IPS-18c (cell line): ENCODE results near the gene CORO2A.

ENCODE experiments used
- H3K4me3 ChIP-seq: 2 replicates; pipeline ENCODE4 v1.7.0; 2013; ENCODE audit warnings: low read depth, mild to moderate bottlenecking, low read length, moderate library complexity; ENCODE audit not compliant: insufficient read depth
- H3K9me3 ChIP-seq: one replicate; pipeline ENCODE4 v1.6.1; 2013; ENCODE audit warnings: mild to moderate bottlenecking, low read length, moderate library complexity; ENCODE audit not compliant: control insufficient read depth, insufficient read depth

Gene CORO2A

GRCh38 chr9:98225015-98225442, 32.6 kb upstream of the CORO2A start:
- H3K9me3 ChIP-seq = no peaks in the 10 kb centered on the region
- no peak overlapping the region for H3K4me3 ChIP-seq

GRCh38 chr9:98222885-98223691, 30.7 kb upstream of the CORO2A start:
- no peak overlapping the region for H3K4me3 ChIP-seq
- no peaks in the 10 kb centered on the region for H3K9me3 ChIP-seq

DNA sequence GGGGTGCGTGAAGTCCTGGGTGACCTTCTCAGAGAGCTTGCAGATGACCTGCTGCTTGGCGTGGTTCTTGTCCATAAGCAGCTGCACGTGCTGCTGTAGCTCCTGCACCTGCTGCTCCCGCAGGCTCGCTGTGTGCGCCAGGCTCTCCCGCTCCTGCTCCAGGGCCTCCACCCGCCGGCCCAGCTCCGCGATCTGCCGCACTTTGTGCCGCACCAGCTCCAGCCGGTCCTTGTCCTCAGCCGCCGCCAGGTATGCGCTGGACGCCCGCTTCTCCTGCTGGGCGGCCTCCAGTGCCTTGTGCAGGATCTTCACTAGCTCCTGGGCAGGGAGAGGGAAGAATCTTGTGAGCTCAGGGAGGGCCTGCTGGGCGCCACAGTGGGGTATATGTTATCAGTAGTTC, 28.5 kb upstream of the CORO2A start:
- no peaks in the 10 kb centered on the region for H3K9me3 ChIP-seq
- H3K4me3 ChIP-seq = no peak overlapping the region

DNA sequence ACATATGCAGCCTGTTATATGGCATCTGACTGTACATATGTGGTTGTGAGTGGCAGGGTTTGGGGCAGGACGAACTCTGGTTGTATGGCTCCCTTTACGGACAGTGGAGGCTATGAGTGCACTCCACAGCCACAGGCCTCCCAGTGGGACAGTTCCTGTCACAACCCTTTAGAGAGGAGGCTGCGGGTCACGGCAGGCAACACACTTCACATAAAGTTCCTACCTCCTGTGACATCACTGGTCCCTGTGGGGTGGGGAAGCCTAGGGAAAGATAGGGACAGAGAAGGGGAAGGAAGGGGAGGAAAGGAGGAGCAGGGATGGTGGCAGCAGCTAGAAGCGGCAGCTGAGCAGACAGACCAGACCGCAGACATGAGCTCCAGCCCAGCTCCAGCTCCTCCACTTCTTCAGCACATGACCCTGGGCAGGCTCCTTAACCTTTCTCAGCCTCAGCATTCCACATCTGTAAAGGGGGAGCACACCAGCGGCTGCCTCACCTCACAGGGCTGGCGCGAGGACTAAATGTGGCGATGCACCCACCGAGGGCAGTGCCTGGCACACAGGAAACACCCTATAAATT, 27.4 kb upstream of the CORO2A start:
- Histone ChIP-seq H3K9me3 (no peaks in the 10 kb centered on the region), H3K4me3 (no peak overlapping the region)

GRCh38 chr9:98219364-98219716, 26.9 kb upstream of the CORO2A start:
- no peak overlapping the region for H3K4me3 ChIP-seq
- no peaks in the 10 kb centered on the region for H3K9me3 ChIP-seq

DNA sequence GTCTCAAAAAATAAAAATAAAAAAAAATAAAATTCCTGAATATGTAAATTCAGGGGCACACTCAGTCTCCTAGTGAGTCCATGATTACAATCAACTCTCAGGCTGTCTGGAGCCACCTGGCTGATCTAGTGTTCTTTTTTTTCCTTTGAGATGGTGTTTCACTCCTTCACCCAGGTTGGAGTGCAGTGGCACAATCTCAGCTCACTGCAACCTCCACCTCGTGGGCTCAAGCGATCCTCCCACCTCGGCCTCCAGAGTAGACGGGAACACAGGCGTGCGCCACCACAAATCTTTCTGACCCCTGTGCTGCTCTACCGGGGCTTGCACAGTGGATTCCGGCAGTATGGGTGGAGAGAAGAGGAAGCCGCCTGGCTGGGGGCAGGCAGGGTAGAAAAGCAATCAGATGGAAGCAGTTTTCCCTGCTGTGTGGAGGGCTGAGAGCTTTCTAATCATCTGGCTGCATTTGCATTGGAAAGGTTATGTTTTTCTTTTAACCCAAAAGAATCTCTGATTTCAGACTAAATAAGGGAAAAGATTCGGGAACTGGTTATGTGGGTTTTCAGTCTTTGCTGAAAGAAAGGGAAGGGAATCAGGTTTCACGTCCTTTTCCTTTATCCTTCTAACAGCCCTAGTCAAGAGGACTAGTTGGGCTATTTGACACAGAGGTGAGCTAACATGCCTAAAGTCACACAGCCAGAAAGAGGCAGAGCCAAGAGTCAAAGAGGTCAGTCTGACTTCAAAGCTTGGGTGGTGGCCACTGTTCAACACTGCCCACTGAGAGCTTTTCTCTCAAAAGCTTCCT, 26.3 kb upstream of the CORO2A start:
- Histone ChIP-seq H3K9me3 (no peaks in the 10 kb centered on the region), H3K4me3 (no peak overlapping the region)

DNA sequence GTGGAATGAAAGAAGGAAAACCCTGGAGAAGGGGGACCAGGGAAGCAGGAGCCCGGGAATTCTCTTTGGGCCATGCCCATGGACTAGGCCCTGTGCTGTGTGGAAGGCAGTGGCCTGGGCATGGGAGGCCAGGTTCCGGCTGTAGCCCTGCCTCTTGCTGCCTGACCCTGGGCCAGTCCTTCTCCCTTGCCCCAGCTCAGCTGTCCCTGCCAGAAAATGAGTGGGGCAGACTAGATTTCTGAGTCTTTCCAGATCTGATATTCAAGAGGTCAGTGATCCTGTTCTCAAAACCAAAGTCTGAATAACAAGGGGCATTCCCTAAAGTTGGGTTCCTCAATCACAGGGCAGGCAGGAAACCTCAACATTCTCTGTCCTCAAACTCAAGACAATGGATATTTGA, 24.8 kb upstream of the CORO2A start:
- Histone ChIP-seq H3K9me3 (no peaks in the 10 kb centered on the region), H3K4me3 (no peak overlapping the region)

- no peaks in the 10 kb centered on the region for H3K9me3 ChIP-seq
- H3K4me3 ChIP-seq = no peak overlapping the region
Measured at GRCh38 chr9:98216391-98216790, 24.0 kb upstream of the CORO2A start.

GRCh38 chr9:98215821-98216220, 23.4 kb upstream of the CORO2A start:
- Histone ChIP-seq H3K4me3 (no peak overlapping the region), H3K9me3 (no peaks in the 10 kb centered on the region)

DNA sequence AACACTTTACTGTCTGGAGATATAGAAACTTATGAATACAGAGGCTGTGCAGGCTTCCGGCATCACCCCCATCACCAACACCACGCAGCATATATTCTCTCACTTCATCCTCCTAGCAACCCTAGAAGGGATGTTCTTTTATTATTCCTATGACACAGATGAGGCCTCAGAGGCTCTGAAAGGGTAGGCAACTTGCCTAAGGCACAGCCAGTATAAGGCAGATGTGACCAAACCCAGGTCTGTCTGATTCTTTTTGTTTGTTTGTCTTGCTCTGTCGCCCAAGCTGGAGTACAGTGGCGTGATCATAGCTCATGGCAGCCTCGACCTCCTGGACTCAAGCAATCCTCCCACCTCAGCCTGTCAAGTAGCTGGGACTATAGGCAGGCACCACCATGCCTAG, 22.8 kb upstream of the CORO2A start:
- no peak overlapping the region for H3K4me3 ChIP-seq
- H3K9me3 ChIP-seq = no peaks in the 10 kb centered on the region

DNA sequence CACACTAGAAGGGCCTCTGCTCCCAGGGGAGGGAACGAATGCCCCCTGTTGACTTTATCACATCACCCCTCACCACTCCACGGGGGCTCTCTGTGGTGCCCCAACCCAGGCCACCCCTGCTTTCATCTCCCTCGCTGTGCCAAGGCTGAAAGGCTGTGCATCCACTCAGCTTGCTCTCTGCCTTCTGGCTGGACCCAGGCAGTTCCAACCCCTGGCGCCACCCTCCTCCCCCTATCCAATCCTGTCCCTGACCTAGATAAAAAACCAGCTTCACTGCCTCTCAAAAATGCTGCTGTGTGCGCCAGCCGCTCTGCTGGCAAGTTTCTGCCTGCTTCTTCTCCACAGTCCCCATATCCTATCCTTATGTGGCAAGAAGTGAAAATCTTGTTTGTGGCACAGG, 22.4 kb upstream of the CORO2A start:
- no peaks in the 10 kb centered on the region for H3K9me3 ChIP-seq

GRCh38 chr9:98211260-98211659, 18.8 kb upstream of the CORO2A start:
- H3K9me3 ChIP-seq = peaks cover 4% of the 10 kb centered on the region
- no peak overlapping the region for H3K4me3 ChIP-seq

More for the DNA sequence above, 22.4 kb upstream of the CORO2A start:
- no peak overlapping the region for H3K4me3 ChIP-seq

GRCh38 chr9:98210435-98210834, 18.0 kb upstream of the CORO2A start:
- H3K9me3 ChIP-seq = peaks cover 4% of the 10 kb centered on the region
- no peak overlapping the region for H3K4me3 ChIP-seq

- H3K4me3 ChIP-seq = no peak overlapping the region
- peaks cover 4% of the 10 kb centered on the region for H3K9me3 ChIP-seq
Measured at GRCh38 chr9:98209530-98209929, 17.1 kb upstream of the CORO2A start.

GRCh38 chr9:98208635-98209034, 16.2 kb upstream of the CORO2A start:
- Histone ChIP-seq H3K4me3 (no peak overlapping the region), H3K9me3 (peaks cover 4% of the 10 kb centered on the region)

DNA sequence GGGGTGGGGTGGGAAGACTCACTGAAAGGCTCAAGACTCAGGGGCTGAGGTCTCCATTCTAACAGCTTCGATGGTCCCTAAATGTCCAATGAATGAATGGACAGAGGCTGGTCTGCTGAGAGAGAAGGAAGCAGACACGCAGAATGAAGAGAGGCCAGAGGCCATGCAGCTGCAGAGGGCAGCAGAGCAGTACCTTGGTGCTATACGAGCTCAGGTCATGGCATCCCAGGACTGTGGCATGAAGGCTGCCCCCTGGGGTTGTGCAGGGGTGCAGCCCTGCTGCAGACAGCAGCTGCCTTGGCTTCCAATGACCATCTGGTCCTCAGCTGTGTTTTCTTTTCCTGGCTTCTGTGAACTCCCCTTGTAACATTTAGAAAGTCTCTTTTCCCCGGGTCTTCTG, 15.2 kb upstream of the CORO2A start:
- Histone ChIP-seq H3K9me3 (peaks cover 4% of the 10 kb centered on the region), H3K4me3 (no peak overlapping the region)

GRCh38 chr9:98206754-98207153, 14.3 kb upstream of the CORO2A start:
- peaks cover 4% of the 10 kb centered on the region for H3K9me3 ChIP-seq
- H3K4me3 ChIP-seq = no peak overlapping the region

DNA sequence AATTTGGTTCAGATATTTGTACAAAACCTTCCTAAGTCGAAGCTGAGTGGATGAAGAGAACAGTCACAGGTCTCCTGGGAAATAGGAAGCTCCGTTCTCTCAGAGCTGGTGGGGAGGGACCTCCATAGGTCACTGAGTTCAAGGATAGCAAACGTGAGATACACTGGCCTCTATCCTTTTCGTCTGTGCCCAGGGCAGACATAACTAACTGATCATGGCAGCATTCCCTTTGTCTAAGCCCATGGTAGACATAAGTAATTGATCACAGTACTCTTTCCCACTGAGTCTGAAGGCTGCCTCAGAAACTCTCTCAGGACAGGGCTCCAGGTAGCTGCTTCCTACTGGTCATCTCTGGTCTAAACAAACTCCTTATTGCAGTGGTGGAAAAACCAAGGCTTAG, 12.3 kb upstream of the CORO2A start:
- Histone ChIP-seq H3K9me3 (peaks cover 4% of the 10 kb centered on the region), H3K4me3 (no peak overlapping the region)
